Head of caudate nucleus (tissue), 42 donors: ENCODE results near the gene COG8.

Experiments
- DNase-seq, 42 donors: peaks; one replicate each; pipeline versions ENCODE4 v3.0.0 to v3.0.0-alpha.2; 2020 to 2021; ENCODE audit warnings: mixed read lengths in 7 of 42
- intact Hi-C: fragments of 100-400 bp; cut with DNase I; formaldehyde crosslinking; loops from one replicate; pipeline ENCODE4 v1.15.0; 2022

COG8 gene

DNA sequence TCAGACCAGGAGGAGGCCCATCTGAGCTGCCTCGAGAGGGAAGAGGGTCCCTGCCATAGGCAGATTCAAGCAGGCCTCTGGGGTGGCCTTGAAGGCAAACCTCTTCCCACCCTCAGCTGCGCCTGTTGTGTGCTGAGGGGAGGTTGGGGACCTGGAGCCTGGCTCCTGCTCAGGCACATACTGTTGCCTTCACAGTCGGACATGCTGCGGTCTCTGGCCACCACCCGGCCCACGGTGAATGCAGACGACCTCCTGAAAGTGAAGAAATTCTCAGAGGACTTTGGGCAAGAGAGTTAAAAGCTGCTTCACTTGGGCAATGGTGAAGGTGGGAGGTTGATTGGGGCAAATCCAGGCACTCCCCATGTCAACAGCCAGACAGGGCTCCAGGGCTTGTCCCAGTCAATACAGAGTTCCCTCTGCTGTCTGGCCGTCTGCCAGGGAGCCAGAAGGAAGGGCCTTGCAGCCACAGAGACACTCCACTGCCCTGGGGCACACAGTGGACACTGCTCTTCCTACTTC lies 15.3 kb downstream of the COG8 start:
- intact Hi-C loops: no loop called here
- peak in 31 of 42 donors; percentile 24 to 73 (median 53) for DNase-seq

DNA sequence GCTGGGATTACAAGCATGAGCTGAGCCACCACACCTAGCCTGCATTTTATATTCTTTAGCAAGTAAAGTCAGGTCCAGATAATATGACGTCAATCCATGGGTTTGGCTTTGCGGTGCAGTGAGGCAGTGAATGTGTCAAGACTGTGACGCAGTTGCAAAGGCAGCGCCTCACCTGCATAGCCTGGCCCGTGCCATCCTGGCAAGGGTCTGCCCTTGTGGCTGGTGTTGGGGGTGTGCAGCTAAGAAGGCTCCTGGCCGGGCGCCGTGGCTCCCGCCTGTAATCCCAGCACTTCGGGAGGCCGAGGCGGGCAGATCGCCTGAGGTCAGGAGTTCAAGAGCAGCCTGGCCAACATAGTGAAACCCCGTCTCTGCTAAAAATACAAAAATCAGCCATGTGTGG lies 15.9 kb downstream of the COG8 start:
- DNase-seq: peak in 3 of 42 donors; percentile 2 to 29 (median 25)

GRCh38 chr16:69322343-69322742 lies 17.0 kb downstream of the COG8 start:
- intact Hi-C loops: no loop called here
- DNase-seq: peak in 4 of 42 donors; percentile 3 to 15 (median 10)

More for the DNA sequence above, 15.9 kb downstream of the COG8 start:
- intact Hi-C loops: no loop called here

GRCh38 chr16:69321080-69321479 lies 18.3 kb downstream of the COG8 start:
- intact Hi-C loops: no loop called here

GRCh38 chr16:69320740-69321073 lies 18.7 kb downstream of the COG8 start:
- peak in 4 of 42 donors; percentile 7 to 35 (median 22) for DNase-seq
- intact Hi-C loops: no loop called here

More at GRCh38 chr16:69321080-69321479, 18.3 kb downstream of the COG8 start:
- DNase-seq: peak in 3 of 42 donors; percentile 2 to 39 (median 15)

DNA sequence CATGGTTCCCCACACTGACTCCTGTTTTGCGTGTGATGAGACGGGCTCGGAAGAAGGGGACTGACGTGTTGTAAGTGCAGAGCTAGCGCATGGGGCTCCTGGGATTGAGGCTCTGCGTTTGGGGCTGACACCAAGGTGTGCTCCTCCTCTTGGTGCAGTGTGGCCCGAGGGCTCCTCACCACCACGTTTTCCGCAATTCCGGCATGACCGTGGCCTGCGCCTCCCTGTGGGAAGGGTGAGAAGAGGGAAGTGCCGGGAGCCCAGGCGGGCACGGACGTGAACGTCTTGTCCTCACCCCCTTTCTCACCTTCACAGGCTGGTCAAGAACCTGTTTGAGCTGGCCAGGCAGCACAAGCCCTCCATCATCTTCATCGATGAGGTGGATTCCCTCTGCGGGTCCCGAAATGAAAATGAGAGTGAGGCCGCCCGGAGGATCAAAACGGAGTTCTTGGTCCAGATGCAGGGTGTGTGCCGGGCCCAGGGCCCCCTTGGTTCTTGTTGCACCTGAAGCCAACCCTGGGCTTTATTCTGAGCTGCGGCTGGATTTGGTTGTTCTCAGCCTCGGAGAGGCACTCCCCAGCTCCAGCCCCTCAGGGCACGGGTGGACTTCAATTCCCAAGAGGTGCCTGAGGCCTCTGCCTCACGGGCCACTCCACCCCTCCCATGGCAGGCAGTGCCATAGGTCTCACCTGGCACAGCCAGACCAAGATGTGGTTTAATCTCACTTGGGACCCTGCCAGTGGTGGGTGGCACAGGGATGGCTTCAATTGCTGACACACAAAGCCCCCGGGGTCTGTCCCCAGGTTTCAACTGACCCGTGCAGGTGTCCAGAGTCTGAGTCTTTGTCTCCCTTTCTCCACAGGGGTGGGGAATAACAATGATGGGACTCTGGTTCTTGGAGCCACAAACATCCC lies 19.3 kb downstream of the COG8 start:
- peak in 3 of 42 donors; percentile 25 to 36 (median 29) for DNase-seq
- intact Hi-C loops: no loop called here

DNA sequence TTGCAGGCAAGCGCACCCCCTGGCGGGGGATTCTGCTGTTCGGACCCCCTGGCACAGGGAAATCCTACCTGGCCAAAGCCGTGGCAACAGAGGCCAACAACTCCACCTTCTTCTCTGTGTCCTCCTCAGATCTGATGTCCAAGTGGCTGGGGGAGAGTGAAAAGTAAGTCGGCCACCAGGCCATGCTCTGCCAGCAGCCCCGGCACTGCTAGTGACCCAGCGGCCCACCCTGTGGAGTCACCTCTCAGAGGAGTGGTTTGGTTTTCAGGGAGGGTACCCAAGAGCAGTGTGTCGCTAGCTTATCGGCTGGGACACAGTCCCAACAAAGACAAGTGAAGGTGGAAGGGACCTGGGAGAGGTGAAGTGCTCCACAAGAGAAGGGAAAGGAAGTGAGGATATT lies 20.0 kb downstream of the COG8 start:
- peak in 3 of 42 donors; percentile 9 to 23 (median 12) for DNase-seq
- intact Hi-C loops: no loop called here

GRCh38 chr16:69318911-69319289 lies 20.5 kb downstream of the COG8 start:
- peak in 3 of 42 donors; percentile 7 to 30 (median 13) for DNase-seq
- intact Hi-C loops: no loop called here

DNA sequence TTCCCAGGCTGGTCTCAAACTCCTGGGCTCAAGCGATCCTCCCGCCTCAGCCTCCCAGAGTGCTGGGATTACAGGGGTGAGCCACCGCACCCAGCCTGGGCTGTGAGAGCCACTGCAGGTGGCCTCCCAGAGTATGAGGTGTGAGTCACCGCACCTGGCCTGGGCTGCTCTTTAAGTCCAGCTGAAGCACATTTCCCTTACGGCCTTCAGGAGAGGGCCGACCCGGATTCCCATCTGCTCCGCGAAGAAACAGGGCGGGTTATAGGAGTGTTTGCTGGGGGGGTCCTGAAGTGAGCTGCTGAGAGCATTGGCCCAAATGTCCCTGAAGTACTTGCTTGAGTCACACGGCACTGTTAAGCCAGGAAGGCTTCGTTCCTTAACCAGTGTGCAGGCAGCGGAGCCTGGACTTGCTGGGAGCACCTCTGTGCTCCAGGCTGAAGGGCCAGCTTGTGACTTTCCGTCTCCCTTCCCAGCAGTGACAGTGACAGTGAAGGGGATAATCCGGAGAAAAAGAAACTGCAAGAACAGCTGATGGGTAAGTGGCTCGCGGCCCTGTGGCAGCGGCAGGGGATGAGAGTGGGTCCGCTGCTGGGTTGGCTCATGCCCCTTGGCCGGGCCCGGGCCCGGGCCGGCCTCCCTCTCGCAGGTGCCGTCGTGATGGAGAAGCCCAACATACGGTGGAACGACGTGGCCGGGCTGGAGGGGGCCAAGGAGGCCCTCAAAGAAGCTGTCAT lies 21.0 kb downstream of the COG8 start:
- peak in 4 of 42 donors; percentile 7 to 26 (median 16) for DNase-seq
- intact Hi-C loops: no loop called here

DNA sequence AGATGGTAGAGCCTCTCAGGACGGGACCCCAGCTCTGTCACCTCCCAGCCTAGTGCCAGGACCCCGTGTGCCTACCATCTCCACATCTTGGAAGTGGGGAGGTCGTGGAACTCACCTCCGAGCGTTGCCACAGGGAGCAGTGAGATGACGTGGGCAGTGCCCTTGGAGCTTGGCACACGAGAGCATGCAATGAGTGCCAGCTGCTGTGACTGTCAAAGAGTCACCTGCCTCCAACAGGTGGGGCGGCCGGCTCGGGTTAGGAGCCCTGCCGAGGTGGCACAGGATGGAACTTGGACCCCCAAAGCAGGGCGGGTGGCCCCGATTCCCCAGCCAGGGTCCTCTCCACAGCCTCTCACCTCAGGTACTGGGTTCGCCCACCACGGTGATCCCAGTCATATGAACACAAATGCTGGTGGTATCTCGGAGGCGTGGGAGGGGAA lies 22.7 kb downstream of the COG8 start:
- peak in 3 of 42 donors; percentile 6 to 26 (median 7) for DNase-seq
- intact Hi-C loops: no loop called here

GRCh38 chr16:69315486-69316311 lies 23.7 kb downstream of the COG8 start:
- intact Hi-C loops: no loop called here
- DNase-seq: peak in 10 of 42 donors; percentile 21 to 65 (median 36)

DNA sequence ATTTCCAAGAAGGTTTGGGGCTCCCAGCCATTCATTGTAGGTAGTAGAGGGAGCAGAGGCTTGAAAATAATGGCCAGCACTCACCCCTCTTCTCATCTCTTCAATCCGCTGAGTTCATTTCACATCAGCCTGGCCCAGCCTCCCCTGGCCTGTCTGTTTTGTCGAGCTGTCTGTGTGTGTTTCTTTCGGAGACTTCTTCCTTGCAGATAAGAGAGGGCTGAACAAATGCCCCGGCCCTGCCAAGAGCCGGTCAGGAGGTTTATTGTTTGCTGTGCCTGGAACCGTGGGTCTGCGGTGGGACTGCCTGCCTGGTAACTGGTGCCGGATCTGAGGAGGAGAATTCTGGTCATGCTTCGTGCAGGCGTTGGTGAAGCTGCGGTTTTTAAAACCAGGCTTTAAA lies 24.8 kb downstream of the COG8 start:
- intact Hi-C loops: no loop called here
- peak in 3 of 42 donors; percentile 12 to 24 (median 22) for DNase-seq

- intact Hi-C loops: no loop called here
Observed at GRCh38 chr16:69313469-69313868, 25.9 kb downstream of the COG8 start.

DNA sequence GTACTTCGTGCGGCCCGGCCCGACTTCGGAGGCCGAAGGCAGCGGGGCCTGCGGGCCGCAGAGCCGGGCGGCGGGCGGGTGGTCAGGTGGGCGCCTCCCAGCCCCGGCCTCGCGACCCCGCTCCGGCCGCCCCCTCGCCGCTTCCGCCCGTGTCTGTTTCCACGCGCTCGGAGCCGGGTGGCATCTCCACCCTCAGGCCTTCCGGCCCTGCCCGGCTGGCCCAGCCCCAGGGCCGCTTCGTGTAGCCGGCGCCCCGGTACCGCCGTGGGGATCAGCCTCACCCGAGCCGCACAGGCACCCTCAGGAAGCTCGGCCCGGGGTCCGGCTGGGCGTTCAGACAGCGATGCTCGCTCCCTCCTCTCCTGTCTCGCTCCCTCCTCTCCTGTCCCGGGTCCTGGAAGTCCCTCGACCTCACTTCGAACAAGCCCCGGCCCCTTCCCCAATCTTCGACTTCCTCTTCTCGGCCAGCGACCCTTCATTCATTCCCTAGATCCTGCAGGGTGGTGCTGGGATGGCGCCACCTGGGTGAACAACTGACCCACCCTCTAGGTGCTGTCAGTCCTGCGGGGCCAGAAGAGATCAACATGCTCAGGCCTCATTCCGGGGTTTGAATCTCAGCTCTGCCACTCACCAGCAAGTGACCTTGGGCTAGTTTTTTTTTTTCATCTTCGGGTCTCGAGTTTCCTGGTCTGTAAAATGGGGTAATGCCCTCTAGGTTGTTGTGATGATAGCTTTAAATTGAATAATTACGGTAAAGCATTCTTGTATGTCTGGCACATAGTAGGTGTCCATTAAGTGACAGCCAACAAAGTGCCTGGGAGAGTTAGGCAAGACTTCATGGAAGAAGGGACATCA lies 27.6 kb downstream of the COG8 start:
- intact Hi-C loops: loop anchor here (2.0 kb wide), 1 partner anchor 27 kb away; the partner anchor contains the start of genes COG8 and NIP7

More at GRCh38 chr16:69313469-69313868, 25.9 kb downstream of the COG8 start:
- no peak for DNase-seq

GRCh38 chr16:69310653-69311532 lies 28.5 kb downstream of the COG8 start, which contains the start of gene VPS4A:
TSS of gene VPS4A (plus strand) at chr16:69311350. CDS start at chr16:69311512, 162 bp downstream.
- intact Hi-C loops: loop anchor here (2.0 kb wide), 1 partner anchor 28 kb away; the partner anchor contains the start of genes COG8 and NIP7
- peak; percentile 93 to 99 (median 98) for DNase-seq

More for the DNA sequence above, 27.6 kb downstream of the COG8 start:
- DNase-seq: peak in 9 of 42 donors; percentile 10 to 54 (median 33)

GRCh38 chr16:69309316-69309715 lies 30.0 kb downstream of the COG8 start:
- intact Hi-C loops: no loop called here
- DNase-seq: peak in 35 of 42 donors; percentile 34 to 80 (median 56)
